ENCODE measurements around the gene TXNL4B.
A peak's percentile ranks its signal among the peaks of the same experiment; 100 is the strongest.
"Not testable (repeated sequence)": the region's sequence is repeated elsewhere in the genome, so short reads cannot be mapped to it uniquely, and the experiment has no call there.

TXNL4B gene

DNA sequence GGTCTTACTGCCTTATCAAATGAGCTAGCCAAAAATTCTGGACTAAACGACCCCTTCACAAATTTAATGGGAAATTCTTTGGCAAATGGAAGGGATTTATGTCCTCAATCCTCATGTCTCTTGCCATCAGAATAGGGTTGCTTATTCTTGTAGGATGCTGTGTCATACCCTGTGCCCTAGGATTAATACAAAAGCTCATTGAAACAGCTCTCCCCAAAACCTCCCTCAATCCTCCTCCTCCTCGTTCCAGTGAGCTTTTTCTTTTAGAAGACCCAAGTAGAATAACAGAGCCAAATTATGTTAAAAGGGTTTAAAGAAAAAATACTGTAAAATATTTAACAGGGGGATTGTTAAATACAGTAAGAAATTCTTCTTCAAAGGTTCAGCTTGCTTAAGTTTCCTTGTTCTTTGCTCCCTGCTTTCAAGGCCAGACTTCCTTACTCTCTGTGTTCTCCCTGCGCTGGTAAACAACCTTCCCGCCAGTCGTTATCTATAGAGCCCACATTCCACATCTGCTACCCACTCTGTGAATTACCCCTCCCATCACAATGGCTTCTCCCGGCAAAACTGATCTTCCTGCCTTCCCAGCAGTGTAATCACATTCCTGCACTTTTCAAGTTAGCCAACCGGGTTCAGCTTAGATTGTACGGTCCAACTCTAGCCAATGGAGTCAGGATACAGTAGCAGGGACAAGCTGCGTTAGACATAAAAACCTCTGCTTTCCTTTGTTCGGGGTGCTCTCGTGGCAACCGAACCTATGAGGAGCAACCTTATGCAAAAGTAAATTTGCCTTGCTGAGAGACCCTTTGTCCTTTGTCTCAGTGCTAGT, 20.7 kb downstream of the TXNL4B start:
- no peak for FAIRE-seq

DNA sequence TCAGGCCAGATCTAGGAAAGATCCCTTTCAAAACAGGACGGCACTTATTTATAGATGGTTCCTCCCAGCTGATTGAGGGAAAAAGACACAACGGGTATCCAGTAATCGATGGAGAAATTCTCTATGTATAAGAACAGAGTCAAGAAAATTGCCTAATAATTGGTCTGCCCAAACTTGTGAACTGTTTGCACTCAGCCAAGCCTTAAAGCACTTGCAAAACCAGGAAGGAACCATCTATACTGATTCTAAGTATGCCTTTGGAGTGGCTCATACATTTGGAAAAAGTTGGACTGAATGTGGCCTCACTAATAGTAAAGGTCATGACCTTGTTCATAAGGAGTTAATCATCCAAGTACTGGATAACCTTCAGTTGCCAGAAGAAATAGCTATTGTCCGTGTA, 24.5 kb downstream of the TXNL4B start:
- FAIRE-seq: no peak

GRCh38 chr16:72066747-72067146, 26.7 kb downstream of the TXNL4B start:
- FAIRE-seq: peak; percentile 79

DNA sequence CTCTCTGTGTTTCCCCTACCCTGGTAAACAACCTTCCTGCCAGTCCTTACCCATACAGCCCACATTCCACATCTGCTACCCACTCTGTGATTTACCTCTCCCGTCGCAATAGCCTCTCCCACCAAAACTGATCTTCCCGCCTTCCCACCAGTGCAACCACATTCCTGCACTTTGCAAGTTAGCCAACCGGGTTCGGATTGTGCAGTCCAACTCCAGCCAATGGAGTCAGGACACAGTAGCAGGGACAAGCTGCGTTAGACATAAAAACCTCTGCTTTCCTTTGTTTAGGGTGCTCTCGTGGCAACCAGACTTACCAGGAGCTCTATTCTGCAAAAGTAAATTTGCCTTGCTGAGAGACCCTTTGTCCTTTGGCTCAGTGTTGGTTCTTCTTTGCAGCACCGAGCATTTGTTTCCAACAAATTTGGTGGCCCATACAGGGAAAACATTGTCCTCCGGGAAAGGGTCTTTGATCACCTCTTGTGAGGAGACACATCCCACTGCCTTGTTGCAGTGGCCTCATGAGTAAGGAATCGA, 29.0 kb downstream of the TXNL4B start:
- no peak for FAIRE-seq

DNA sequence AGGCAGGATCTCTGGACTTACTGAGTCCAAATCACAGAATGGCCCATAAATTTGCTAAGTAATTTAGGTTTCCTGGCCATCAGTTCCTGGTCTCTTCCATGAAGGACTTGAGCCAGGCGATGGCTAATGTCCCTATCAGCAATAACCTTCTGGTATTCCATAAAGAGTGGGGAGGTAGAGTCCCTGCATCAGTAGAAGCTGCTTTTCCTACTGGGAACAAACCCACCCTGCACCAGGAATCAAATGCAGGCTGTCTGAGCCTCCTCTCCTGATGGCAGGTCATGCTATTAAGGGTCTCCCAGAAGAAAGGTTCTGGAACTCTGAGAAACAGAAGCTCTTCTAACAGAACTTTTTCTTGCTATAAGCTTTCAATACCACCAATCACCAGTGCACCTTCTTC, 31.9 kb downstream of the TXNL4B start:
- no peak for FAIRE-seq

DNA sequence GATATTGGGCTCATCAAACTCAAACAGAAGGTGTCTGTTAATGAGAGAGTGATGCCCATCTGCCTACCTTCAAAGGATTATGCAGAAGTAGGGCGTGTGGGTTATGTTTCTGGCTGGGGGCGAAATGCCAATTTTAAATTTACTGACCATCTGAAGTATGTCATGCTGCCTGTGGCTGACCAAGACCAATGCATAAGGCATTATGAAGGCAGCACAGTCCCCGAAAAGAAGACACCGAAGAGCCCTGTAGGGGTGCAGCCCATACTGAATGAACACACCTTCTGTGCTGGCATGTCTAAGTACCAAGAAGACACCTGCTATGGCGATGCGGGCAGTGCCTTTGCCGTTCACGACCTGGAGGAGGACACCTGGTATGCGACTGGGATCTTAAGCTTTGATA, 33.0 kb downstream of the TXNL4B start:
- FAIRE-seq: no peak

- not testable (repeated sequence) for FAIRE-seq
Measured at GRCh38 chr16:72059060-72059459, 34.4 kb downstream of the TXNL4B start.

DNA sequence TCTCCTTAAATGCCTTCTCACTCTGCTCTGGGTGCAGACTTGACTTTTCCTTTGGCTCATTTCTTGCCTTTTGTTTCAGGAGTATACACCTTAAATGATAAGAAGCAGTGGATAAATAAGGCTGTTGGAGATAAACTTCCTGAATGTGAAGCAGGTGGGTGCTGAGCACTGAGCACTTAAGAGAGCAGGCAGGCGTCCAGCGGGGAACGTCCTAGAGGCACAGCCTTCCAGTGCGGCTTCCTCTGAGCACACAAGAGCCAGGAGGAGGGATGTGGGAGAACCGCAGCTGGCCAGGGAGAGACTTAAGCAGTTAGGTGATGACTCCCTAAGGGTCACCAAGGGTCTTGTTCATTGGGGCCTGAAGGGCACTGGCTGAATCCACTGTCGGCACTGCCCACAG, 36.1 kb downstream of the TXNL4B start:
- not testable (repeated sequence) for FAIRE-seq

- FAIRE-seq: no peak
Measured at GRCh38 chr16:72055911-72056310, 37.5 kb downstream of the TXNL4B start.

DNA sequence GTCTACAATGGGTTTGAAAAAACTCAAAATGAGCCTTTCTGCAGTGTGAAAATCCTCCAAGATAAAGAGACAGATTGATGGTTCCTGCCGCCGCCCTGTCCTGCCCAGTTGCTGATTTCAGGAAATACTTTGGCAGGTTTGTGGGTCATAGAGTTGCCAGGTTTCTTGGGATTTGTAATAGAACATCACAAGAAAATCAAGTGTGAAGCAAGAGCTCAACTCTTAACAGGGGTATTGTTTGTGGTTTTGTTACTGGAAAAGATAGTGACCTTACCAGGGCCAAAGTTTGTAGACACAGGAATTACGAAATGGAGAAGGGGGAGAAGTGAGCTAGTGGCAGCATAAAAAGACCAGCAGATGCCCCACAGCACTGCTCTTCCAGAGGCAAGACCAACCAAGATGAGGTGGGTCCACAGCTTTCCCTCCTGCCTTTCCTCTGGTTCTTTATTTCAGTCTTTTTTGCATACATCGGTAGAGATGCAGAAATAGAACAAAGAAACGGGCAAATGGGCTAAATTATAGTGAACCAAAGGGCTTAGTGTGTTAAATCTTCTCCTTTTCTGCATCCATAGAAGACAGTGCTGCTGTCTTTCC, 39.1 kb downstream of the TXNL4B start, which contains the start of gene HP:
HP (plus strand) TSS at position 252 of the 594 bp plus-strand sequence; CDS start at position 400, 148 bp downstream.
- FAIRE-seq: not testable (repeated sequence)

- no peak for FAIRE-seq
Measured at GRCh38 chr16:72051818-72052217, 41.6 kb downstream of the TXNL4B start.

- no peak for FAIRE-seq
Measured at GRCh38 chr16:72050769-72051464, 42.5 kb downstream of the TXNL4B start.

GRCh38 chr16:72049110-72049509, 44.3 kb downstream of the TXNL4B start:
- no peak for FAIRE-seq

GRCh38 chr16:72044825-72045359, 48.5 kb downstream of the TXNL4B start:
- FAIRE-seq: no peak

GRCh38 chr16:72044296-72044695, 49.1 kb downstream of the TXNL4B start:
- no peak for FAIRE-seq

- FAIRE-seq: no peak
Measured at GRCh38 chr16:72043539-72043938, 49.9 kb downstream of the TXNL4B start.

GRCh38 chr16:72043058-72043457, 50.4 kb downstream of the TXNL4B start:
- no peak for FAIRE-seq

DNA sequence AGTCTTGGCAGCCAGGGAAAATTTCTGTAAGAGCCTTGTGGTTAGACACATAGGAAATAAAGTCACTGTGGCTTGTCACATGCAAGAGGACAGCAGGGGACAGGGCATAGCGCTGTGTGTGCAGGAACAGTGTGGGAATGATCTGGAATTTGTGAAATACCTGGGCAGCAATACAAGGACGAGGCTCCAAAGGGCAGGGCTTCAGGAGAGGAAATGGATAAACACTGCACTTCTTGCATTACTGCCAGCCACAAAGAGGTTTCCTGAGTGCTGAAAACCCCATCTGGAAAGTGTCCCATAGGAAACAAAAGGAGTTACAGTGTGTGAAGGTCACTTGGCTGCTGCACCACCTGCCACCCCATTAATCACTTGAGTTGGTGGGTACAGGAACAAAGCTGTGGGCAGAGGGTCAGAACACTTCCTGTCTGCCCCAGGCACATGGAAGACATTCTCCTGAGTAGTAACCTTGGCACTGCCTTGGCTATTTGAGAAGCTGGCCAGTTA, 51.2 kb downstream of the TXNL4B start:
- FAIRE-seq: no peak

- no peak for FAIRE-seq
Measured at GRCh38 chr16:72036098-72036497, 57.3 kb downstream of the TXNL4B start.

All from islet of Langerhans (tissue), 1 donor.